SK-N-SH (cell line): ENCODE results near the gene MMP28.

ENCODE experiments used
- RAD21 ChIP-seq: IDR thresholded peaks from 2 replicates; pipeline ENCODE4 v1.6.1; 2012; ENCODE audit warnings: mild to moderate bottlenecking, low read length
- RXRA ChIP-seq: IDR thresholded peaks from 2 replicates; pipeline ENCODE4 v1.4.0; 2012; ENCODE audit warnings: low read depth, mild to moderate bottlenecking, borderline replicate concordance
- SIN3A ChIP-seq: IDR thresholded peaks from 2 replicates; pipeline ENCODE4 v1.6.1; 2012; ENCODE audit warnings: low read depth, mild to moderate bottlenecking, low read length, moderate library complexity, borderline replicate concordance

DNA sequence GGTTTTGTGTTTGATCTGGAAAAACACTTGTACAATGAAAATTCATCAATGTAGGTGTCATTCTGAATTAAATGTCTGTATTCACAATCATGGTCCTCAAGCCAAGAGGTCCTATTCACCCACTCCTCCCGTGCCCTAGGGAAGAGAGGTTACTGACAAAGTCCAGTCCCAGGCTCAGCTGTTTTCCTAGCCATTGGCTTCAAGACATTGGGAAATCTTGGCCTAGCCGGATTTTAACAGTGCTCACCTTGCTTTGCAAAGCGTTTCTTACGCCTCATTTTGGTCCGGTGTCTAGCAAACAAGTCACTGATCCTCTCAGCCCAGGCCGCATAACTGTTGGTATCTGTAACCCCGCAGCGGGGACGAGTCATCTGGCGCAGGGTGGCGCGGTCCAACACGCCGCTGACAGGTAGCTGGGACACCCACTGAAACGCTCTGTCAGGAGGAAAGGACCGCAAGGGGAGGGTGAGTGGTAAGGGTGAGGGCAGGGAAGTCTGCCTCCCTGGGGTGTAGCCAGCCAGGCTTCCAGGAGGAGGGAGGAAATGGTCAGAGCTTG lies 16.7 kb downstream of the MMP28 start:
- TF ChIP-seq RAD21 (no peak), SIN3A (no peak), RXRA (no peak)
